ENCODE measurements around the gene CYP51A1. TPM values are rescaled to one million over a fixed set of nuclear protein-coding genes. Genes with fewer than 3 reads are reported as not detected.

CYP51A1 gene
- total RNA-seq, 1 experiment from 2014 or later, result 80.0 TPM

- H3K4me1 ChIP-seq (ENCODE audit: insufficient read depth, low read length), result no peaks in the 10 kb centered on the region
- no peak overlapping the region for H4K8ac ChIP-seq (replicated peaks; ENCODE audit: insufficient read length, low read depth, low read length)
- no peak overlapping the region for H3K4ac ChIP-seq (ENCODE audit: low read depth, low read length)
- no peak overlapping the region for H3K18ac ChIP-seq (ENCODE audit: insufficient read length, low read depth, low read length)
- H4K5ac ChIP-seq (ENCODE audit: insufficient read length, low read depth, low read length), result no peak overlapping the region
- no peak overlapping the region for H3K56ac ChIP-seq (ENCODE audit: insufficient read length, low read depth, low read length)
- no peak overlapping the region for H3K14ac ChIP-seq (ENCODE audit: insufficient read depth, low read length)
- H3K9me3 Mint-ChIP-seq, result no peaks in the 10 kb centered on the region
- H3T11ph ChIP-seq (ENCODE audit: low read length), result no peak overlapping the region
- no peak overlapping the region for H4K91ac ChIP-seq (ENCODE audit: insufficient read length, low read depth, low read length)
- H3K79me2 ChIP-seq (ENCODE audit: insufficient read depth, low read length), result no peaks in the 10 kb centered on the region
- H3K79me1 ChIP-seq (ENCODE audit: insufficient read depth, low read depth, low read length, poor library complexity, severe bottlenecking), result no peaks in the 10 kb centered on the region
- H2AK5ac ChIP-seq (ENCODE audit: insufficient read length, low read length), result no peak overlapping the region
- no peak overlapping the region for H3K23ac ChIP-seq (ENCODE audit: insufficient read length, low read depth, low read length)
- no peaks in the 10 kb centered on the region for H3K4me1 Mint-ChIP-seq
- H2BK15ac ChIP-seq (ENCODE audit: low read depth, low read length), result no peak overlapping the region
- H3K27ac Mint-ChIP-seq, result no peak overlapping the region
- no peak overlapping the region for H2AFZ ChIP-seq (ENCODE audit: low read length)
- no peak overlapping the region for H3K9ac ChIP-seq (ENCODE audit: extremely low read depth, insufficient read length, low read length)
- no peak for TF ChIP-seq CTCF (conservative IDR thresholded peaks at IDR 0.05)
- H3K27me3 Mint-ChIP-seq (ENCODE audit: low read depth), result no peaks in the 10 kb centered on the region
- H3K27me3 ChIP-seq (ENCODE audit: insufficient read depth, low read length), result no peaks in the 10 kb centered on the region
- no peak for DNase-seq
- H2BK20ac ChIP-seq (ENCODE audit: low read depth, low read length, poor library complexity, severe bottlenecking), result no peak overlapping the region
- H3K36me3 Mint-ChIP-seq (ENCODE audit: insufficient read depth in 1 of 3, low read depth in 3 of 3), result no peaks in the 10 kb centered on the region
- WGBS (ENCODE audit: extremely low coverage, insufficient read length, low lambda C conversion rate), result no CpG with 5 or more reads among the region's 1 CpG
- no peaks in the 10 kb centered on the region for H4K20me1 ChIP-seq (ENCODE audit: control insufficient read depth, insufficient read depth, insufficient read length)
- no peak overlapping the region for H3K4me3 Mint-ChIP-seq
- H2BK12ac ChIP-seq (ENCODE audit: insufficient read length, low read depth, low read length), result no peak overlapping the region
- no peaks in the 10 kb centered on the region for H3K9me3 ChIP-seq (ENCODE audit: control insufficient read depth, low read depth, low read length)
- no peak overlapping the region for H3K27ac ChIP-seq (ENCODE audit: insufficient read length, low read depth, low read length)
- no peak overlapping the region for H3K4me2 ChIP-seq (ENCODE audit: insufficient read depth, insufficient read length, low read length)
- no peak overlapping the region for H2BK5ac ChIP-seq (ENCODE audit: insufficient read length, low read length)
- no peaks in the 10 kb centered on the region for H3K23me2 ChIP-seq (ENCODE audit: insufficient read length, low read depth, low read length, poor library complexity, severe bottlenecking)
- no peak overlapping the region for H2BK120ac ChIP-seq (ENCODE audit: low read depth, low read length, poor library complexity, severe bottlenecking)
Observed at GRCh38 chr7:92155108-92155739, 20.9 kb upstream of the CYP51A1 start.

Data from H9 (cell line).